Tibial nerve (tissue), 4 donors: Measurements from ENCODE around the gene PACSIN1. TPM values are rescaled to one million over a fixed set of nuclear protein-coding genes. Genes with fewer than 3 reads are reported as not detected.

ENCODE experiments used
- DNase-seq, 2 donors: peaks; one replicate each; pipeline ENCODE4 v3.0.0-alpha.2; 2019; ENCODE audit warnings: low spot score in 2 of 2
- H3K27ac ChIP-seq, 4 donors: fragments of 200-600 bp; sonication (generic) in 3 of 4; one replicate each; pipeline ENCODE4 v1.5.1; 2017 to 2019; ENCODE audit warnings: mild to moderate bottlenecking in 1 of 4
- H3K27me3 ChIP-seq, 2 donors: fragments of 200-600 bp; sonication (generic) in 1 of 2; one replicate each; pipeline versions ENCODE4 v1.5.1 to v1.6.0; 2017 to 2019
- H3K36me3 ChIP-seq, 3 donors: fragments of 200-600 bp; sonication (generic); one replicate each; pipeline ENCODE4 v1.5.1; 2018 to 2019
- H3K4me1 ChIP-seq, 4 donors: fragments of 200-600 bp; sonication (generic) in 3 of 4; one replicate each; pipeline ENCODE4 v1.5.1; 2017 to 2019
- H3K4me3 ChIP-seq, 4 donors: fragments of 200-600 bp; sonication (generic) in 3 of 4; one replicate each; pipeline ENCODE4 v1.5.1; 2017 to 2019; ENCODE audit warnings: mild to moderate bottlenecking in 1 of 4, moderate library complexity in 1 of 4
- H3K9me3 ChIP-seq, 4 donors: fragments of 200-600 bp; sonication (generic) in 3 of 4; one replicate each; pipeline ENCODE4 v1.5.1; 2017 to 2019
- CTCF ChIP-seq, 5 experiments: fragments of 200-600 bp in 3 of 5; fragments of 450-650 bp in 2 of 5; sonication (generic) in 3 of 5; IDR thresholded peaks; one replicate each; pipeline ENCODE4 v1.5.1; 2016 to 2019; ENCODE audit warnings: antibody characterized with exemption in 5 of 5, mild to moderate bottlenecking in 3 of 5, moderate library complexity in 2 of 5
- EP300 ChIP-seq, 2 donors: sonication (generic); formaldehyde crosslinking; IDR thresholded peaks; one replicate each; pipeline ENCODE4 v1.6.1; 2017; ENCODE audit warnings: antibody characterized with exemption in 2 of 2, mild to moderate bottlenecking in 1 of 2
- POLR2A ChIP-seq, 2 donors: fragments of 450-650 bp; IDR thresholded peaks; one replicate each; pipeline ENCODE4 v1.6.1; 2017; ENCODE audit warnings: antibody characterized with exemption in 2 of 2, mild to moderate bottlenecking in 2 of 2, moderate library complexity in 2 of 2
- WGBS, 2 donors: methylation state at CpG; one replicate each; pipeline ENCODE4 v1.1.5; 2018; 5-methylcytosine and 5-hydroxymethylcytosine counted together
- total RNA-seq, 4 donors: library from RNA; depleted of rRNA; stranded (reverse); fragments of >200 nt; gene quantifications; one replicate each; pipeline ENCODE4 v1.1.0, GENCODE V29; 2016

The PACSIN1 gene
- total RNA-seq, 4 donors from 2014 or later, result 0.30 to 2.6 (median 0.42) TPM; not detected in 1

GRCh38 chr6:34576286-34576955, 110.5 kb downstream of the PACSIN1 start:
- H3K4me1 ChIP-seq, result no peaks in the 10 kb centered on the region
- WGBS, 2 donors, result 82 to 85% methylated on average over 18 of the region's 18 CpGs
- TF ChIP-seq CTCF (IDR thresholded peaks at IDR 0.05) (no peak), POLR2A (IDR thresholded peaks at IDR 0.05) (no peak), EP300 (IDR thresholded peaks at IDR 0.05) (no peak)
- no peaks in the 10 kb centered on the region for H3K36me3 ChIP-seq
- no peaks in the 10 kb centered on the region for H3K9me3 ChIP-seq
- no peak for DNase-seq
- no peak overlapping the region for H3K27ac ChIP-seq
- H3K27me3 ChIP-seq, result no peaks in the 10 kb centered on the region
- H3K4me3 ChIP-seq, result no peak overlapping the region

- no peak overlapping the region for H3K27ac ChIP-seq
- H3K27me3 ChIP-seq, result no peaks in the 10 kb centered on the region
- H3K4me3 ChIP-seq, result no peak overlapping the region
- H3K36me3 ChIP-seq, result peaks cover 0 to 5% (median 0%) of the 10 kb centered on the region in 3 donors
- DNase-seq, result no peak
- H3K9me3 ChIP-seq, result no peaks in the 10 kb centered on the region
- TF ChIP-seq CTCF (IDR thresholded peaks at IDR 0.05) (no peak), POLR2A (IDR thresholded peaks at IDR 0.05) (no peak), EP300 (IDR thresholded peaks at IDR 0.05) (no peak)
- WGBS, 2 donors, result 86 to 98% methylated on average over 7 of the region's 7 CpGs
- no peaks in the 10 kb centered on the region for H3K4me1 ChIP-seq
These were observed 112.8 kb downstream of the PACSIN1 start for GRCh38 chr6:34578445-34579262.

DNA sequence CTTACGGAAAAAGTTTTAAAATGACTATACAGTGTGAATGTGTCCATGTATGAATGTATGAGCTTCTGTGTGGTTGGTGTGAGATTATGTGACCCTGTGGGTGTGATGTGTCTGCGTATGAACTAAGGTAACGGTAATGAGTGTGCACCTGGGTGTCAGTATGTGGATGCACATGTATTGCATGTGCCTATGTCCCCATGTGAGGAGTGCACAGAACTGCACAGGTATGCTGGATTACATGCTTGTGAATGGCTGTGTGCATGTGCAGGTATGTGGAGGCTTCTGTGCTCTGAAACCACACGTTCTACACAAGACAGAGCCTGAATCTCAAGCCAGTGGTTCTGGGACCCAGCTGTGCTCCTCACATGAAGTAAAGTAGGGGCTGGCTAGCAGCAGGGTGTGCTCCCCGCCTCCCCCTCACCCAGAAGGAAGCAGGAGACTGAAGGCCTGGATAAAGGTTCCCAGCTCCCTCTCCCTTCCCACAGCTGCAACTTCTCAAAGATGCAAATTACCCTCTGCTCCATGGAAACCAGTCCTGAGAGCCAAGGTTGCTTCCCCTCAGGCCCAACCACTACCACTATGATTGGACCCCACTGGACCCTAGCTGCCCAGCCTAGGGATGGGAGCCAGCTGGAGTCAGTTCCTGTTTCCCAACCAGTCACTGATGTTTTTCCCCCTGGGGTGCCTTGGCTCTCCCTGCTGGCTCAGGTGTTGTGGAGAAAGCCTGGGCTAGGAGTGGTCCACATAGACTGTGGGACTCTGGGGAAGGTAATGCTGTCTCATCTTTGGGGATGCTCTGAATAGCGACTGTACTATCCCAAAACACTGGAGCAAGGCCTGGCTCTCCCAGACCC, 115.1 kb downstream of the PACSIN1 start:
- DNase-seq, result no peak
- Histone ChIP-seq H3K9me3 (no peaks in the 10 kb centered on the region), H3K4me1 (peaks cover 0 to 12% (median 0%) of the 10 kb centered on the region in 4 donors), H3K36me3 (peaks cover 0 to 9% (median 0%) of the 10 kb centered on the region in 3 donors), H3K27ac (no peak overlapping the region), H3K27me3 (no peaks in the 10 kb centered on the region), H3K4me3 (no peak overlapping the region)
- 73 to 83% methylated on average over 6 of the region's 6 CpGs for WGBS, 2 donors
- TF ChIP-seq POLR2A (IDR thresholded peaks at IDR 0.05) (no peak), CTCF (IDR thresholded peaks at IDR 0.05) (no peak)

- no peak overlapping the region for H3K4me3 ChIP-seq
- no peak for DNase-seq
- H3K27ac ChIP-seq, result no peak overlapping the region
- no peaks in the 10 kb centered on the region for H3K27me3 ChIP-seq
- no peak for TF ChIP-seq EP300 (IDR thresholded peaks at IDR 0.05)
- TF ChIP-seq POLR2A (IDR thresholded peaks at IDR 0.05), result no peak
- no peak for TF ChIP-seq CTCF (IDR thresholded peaks at IDR 0.05)
- peaks cover 0 to 13% (median 0%) of the 10 kb centered on the region in 4 donors for H3K4me1 ChIP-seq
- 91 to 95% methylated on average over 4 of the region's 4 CpGs for WGBS, 2 donors
- no peaks in the 10 kb centered on the region for H3K9me3 ChIP-seq
- H3K36me3 ChIP-seq, result peaks cover 0 to 14% (median 0%) of the 10 kb centered on the region in 3 donors
These were observed 115.7 kb downstream of the PACSIN1 start for GRCh38 chr6:34581561-34581920.
